ENCODE results near the gene JADE2. TPM values are rescaled to one million over a fixed set of nuclear protein-coding genes. Genes with fewer than 3 reads are reported as not detected.

Gene JADE2
- total RNA-seq, 4 donors from 2014 or later: 9.1 to 32.8 (median 14.9) TPM

DNA sequence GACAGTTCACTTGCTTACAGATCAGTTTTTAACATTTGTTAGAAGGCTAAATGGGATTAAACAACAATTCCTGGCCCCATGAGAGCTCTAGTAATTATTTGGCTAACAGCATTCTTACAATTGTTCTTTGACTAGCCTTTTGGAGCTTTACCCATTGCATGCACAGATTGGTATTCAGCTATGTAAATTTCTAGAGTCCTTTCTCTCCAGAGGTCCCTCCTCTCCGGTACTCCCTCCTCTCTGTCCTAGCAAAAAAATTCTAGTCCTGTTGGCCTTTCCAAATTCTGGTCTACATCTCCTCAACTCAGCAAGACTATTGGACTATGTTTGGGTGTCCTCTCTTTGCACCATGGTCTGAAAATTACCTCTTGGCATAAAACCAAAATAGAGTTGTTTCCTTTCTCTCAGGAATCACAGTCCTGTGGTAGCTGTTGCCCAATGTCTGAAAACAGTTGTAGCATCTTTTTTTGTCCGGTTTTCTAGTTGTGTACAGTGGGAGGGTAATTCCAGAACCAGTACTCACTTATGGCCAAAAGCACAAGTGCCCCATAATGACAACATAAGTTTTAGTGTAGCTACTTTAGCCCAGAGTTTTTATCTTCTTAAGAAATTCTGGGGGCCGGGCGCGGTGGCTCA, 89.1 kb downstream of the JADE2 start:
- 69 to 90% methylated on average over 2 to 5 of the region's 5 CpGs for WGBS, 2 donors
- intact Hi-C loops (cut with DNase I): no loop called here
- Histone ChIP-seq H3K27ac (no peak overlapping the region), H3K36me3 (peaks cover under 1 to 100% (median 15%) of the 10 kb centered on the region in 3 donors), H3K4me3 (no peak overlapping the region), H3K9me3 (no peaks in the 10 kb centered on the region), H3K27me3 (no peaks in the 10 kb centered on the region), H3K4me1 (no peaks in the 10 kb centered on the region)
- TF ChIP-seq, protein P1, sequence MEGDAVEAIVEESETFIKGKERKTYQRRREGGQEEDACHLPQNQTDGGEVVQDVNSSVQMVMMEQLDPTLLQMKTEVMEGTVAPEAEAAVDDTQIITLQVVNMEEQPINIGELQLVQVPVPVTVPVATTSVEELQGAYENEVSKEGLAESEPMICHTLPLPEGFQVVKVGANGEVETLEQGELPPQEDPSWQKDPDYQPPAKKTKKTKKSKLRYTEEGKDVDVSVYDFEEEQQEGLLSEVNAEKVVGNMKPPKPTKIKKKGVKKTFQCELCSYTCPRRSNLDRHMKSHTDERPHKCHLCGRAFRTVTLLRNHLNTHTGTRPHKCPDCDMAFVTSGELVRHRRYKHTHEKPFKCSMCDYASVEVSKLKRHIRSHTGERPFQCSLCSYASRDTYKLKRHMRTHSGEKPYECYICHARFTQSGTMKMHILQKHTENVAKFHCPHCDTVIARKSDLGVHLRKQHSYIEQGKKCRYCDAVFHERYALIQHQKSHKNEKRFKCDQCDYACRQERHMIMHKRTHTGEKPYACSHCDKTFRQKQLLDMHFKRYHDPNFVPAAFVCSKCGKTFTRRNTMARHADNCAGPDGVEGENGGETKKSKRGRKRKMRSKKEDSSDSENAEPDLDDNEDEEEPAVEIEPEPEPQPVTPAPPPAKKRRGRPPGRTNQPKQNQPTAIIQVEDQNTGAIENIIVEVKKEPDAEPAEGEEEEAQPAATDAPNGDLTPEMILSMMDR (IDR thresholded peaks at IDR 0.05): no peak
- TF ChIP-seq POLR2A (IDR thresholded peaks at IDR 0.05): no peak
- no peak for DNase-seq

DNA sequence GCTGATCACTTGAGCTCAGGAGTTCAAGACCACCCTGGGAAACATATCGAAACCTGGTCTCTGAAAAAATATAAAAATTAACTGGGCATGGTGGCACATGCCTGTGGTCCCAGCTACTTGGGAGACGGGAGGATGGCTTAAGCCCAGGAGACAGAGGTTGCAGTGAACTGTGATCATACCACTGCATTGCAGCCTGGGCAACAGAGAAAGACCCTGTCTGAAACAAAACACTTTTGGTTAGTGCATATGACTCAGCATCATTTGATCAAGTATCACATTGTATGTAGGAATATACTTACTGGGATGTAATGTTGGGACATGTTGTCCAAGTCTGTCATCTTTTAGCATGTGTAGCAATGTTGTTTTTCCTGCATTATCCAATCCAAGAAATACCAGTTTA, 95.2 kb downstream of the JADE2 start:
- WGBS, 2 donors: 93 to 95% methylated on average over 2 of the region's 2 CpGs
- intact Hi-C loops (cut with DNase I): no loop called here
- no peak for DNase-seq

DNA sequence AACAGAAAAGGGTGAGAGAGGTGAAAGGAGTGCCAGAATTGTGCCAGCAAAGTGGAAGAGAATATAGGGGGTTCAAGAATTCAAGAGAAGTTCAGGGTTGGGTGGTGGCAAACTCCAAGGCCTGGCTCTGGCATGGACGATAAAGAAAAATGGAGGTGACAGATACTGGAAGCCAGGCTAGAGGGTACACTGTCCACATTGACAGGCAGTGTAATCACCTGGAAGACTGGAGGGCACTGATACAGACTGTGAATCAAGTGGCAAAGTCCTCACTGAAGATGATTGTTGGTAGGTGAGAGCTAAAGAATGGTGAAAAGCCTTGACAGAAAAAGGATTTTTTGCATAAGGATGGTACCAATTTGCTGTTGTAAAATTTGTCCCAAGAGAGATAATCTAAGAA, 100.1 kb downstream of the JADE2 start:
- Histone ChIP-seq H3K4me1 (peaks cover 0 to 37% (median 10%) of the 10 kb centered on the region in 3 donors), H3K9me3 (no peaks in the 10 kb centered on the region), H3K27ac (peak overlapping the region in 3 of 4 donors; percentile 34 to 65 (median 63)), H3K27me3 (no peaks in the 10 kb centered on the region), H3K4me3 (no peak overlapping the region), H3K36me3 (peaks cover 0 to 44% (median 2%) of the 10 kb centered on the region in 3 donors)
- 94 to 100% methylated on average over 1 of the region's 1 CpG for WGBS, 2 donors
- no peak for DNase-seq
- intact Hi-C loops (cut with DNase I): no loop called here
- no peak for TF ChIP-seq POLR2A (IDR thresholded peaks at IDR 0.05)
- TF ChIP-seq, protein P1 (IDR thresholded peaks at IDR 0.05): no peak

More for the DNA sequence above, 95.2 kb downstream of the JADE2 start:
- H3K4me1 ChIP-seq: peaks cover 0 to 11% (median 0%) of the 10 kb centered on the region in 3 donors
- no peaks in the 10 kb centered on the region for H3K9me3 ChIP-seq
- H3K36me3 ChIP-seq: peaks cover 11 to 86% (median 12%) of the 10 kb centered on the region in 3 donors
- no peaks in the 10 kb centered on the region for H3K27me3 ChIP-seq
- no peak for TF ChIP-seq POLR2A (IDR thresholded peaks at IDR 0.05)
- TF ChIP-seq, protein P1 (IDR thresholded peaks at IDR 0.05): no peak
- no peak overlapping the region for H3K4me3 ChIP-seq
- H3K27ac ChIP-seq: no peak overlapping the region

DNA sequence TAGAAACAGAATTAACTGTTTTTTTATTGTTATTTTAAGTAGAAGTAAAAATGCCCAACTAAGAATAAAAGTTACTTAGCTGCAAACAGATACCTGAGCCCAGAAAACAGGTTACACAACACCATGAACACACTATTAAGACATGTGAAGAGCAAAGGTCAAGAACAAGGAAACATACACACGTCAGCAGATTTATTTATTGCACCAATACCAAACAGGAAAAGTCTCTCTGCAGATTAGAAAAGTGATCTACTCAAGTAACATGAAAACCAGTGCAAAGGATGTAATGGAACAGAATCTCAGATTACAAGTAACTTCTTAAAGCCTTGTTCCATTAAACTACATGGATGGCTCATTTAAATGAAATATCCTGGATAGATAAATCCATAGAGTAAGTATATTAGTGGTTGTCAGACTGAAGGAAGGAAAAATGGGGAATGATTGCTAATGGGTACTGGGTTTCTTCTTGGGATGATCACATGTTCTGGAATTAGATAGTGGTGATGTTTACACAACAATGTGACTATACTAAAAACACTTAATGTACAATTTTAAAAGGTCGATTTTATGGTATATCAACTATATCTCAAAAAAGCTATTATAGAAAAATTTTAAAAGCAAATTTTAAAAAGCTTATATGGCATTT, 101.0 kb downstream of the JADE2 start:
- H3K36me3 ChIP-seq: peaks cover 0 to 35% (median 0%) of the 10 kb centered on the region in 3 donors
- WGBS, 2 donors: 45 to 47% methylated on average over 2 of the region's 2 CpGs
- intact Hi-C loops (cut with DNase I): no loop called here
- DNase-seq: no peak
- TF ChIP-seq POLR2A (IDR thresholded peaks at IDR 0.05): no peak
- TF ChIP-seq, protein P1 (IDR thresholded peaks at IDR 0.05): no peak
- H3K4me1 ChIP-seq: peaks cover 3 to 47% (median 17%) of the 10 kb centered on the region in 3 donors
- no peak overlapping the region for H3K4me3 ChIP-seq
- no peaks in the 10 kb centered on the region for H3K9me3 ChIP-seq
- H3K27me3 ChIP-seq: no peaks in the 10 kb centered on the region
- H3K27ac ChIP-seq: peak overlapping the region; percentile 29 to 65 (median 60)

Small RNA genes within 50 kb of the gene (small RNA-seq; reads per million reads assigned to genes)
- 0 reads per million in 4 donors for gene RN7SL541P
- gene RNU6-456P: 0 reads per million in 4 donors

Other genes starting within 250 kb of the JADE2 start
- 1 to 10 TPM in 1 of 4 donors, under 1 TPM in 1, not detected in 2; 0.57 to 6.3 TPM for gene CDKL3, start 158.5 kb upstream of the JADE2 start, total RNA-seq
- gene UBE2B, start 154.1 kb upstream of the JADE2 start, total RNA-seq: 10 to 100 TPM; 20.9 to 50.0 (median 41.7) TPM
- 10 to 100 TPM in 3 of 4 donors, 1 to 10 TPM in 1; 6.9 to 28.3 (median 13.2) TPM for gene CDKN2AIPNL, start 113.8 kb upstream of the JADE2 start, total RNA-seq
- gene SAR1B, start 107.2 kb downstream of the JADE2 start, total RNA-seq: 10 to 100 TPM; 28.6 to 63.2 (median 34.4) TPM
- 10 to 100 TPM; 15.3 to 30.9 (median 19.6) TPM for gene SEC24A, start 123.1 kb downstream of the JADE2 start, total RNA-seq
- gene CAMLG, start 212.9 kb downstream of the JADE2 start, total RNA-seq: 10 to 100 TPM in 3 of 4 donors, 1 to 10 TPM in 1; 9.4 to 31.7 (median 18.0) TPM
- gene DDX46, start 233.1 kb downstream of the JADE2 start, total RNA-seq: 10 to 100 TPM; 19.6 to 39.9 (median 30.6) TPM